ENCODE data around the gene RNF38.
A peak's percentile ranks its signal among the peaks of the same experiment; 100 is the strongest.

RNF38 gene

GRCh38 chr9:36407122-36407723 lies 7.2 kb upstream of the RNF38 start:
- DNase-seq (ENCODE audit: low read depth in 2 of 2), result peak; percentile 78 to 79
- peak; percentile 90 for TF ChIP-seq CTCF (IDR thresholded peaks at IDR 0.05; ENCODE audit: low read depth, low read length)
- no peak overlapping the region for H3K4me3 ChIP-seq (replicated peaks in 1 of 2; ENCODE audit: low read depth in 2 of 2, low read length in 2 of 2)

GRCh38 chr9:36402536-36402935 lies 2.5 kb upstream of the RNF38 start:
- no peak overlapping the region for H3K4me3 ChIP-seq (replicated peaks in 1 of 2; ENCODE audit: low read depth in 2 of 2, low read length in 2 of 2)
- no peak for TF ChIP-seq CTCF (IDR thresholded peaks at IDR 0.05; ENCODE audit: low read depth, low read length)
- DNase-seq (ENCODE audit: low read depth in 2 of 2), result no peak

- no peak overlapping the region for H3K4me3 ChIP-seq (replicated peaks in 1 of 2; ENCODE audit: low read depth in 2 of 2, low read length in 2 of 2)
- no peak for DNase-seq (ENCODE audit: low read depth in 2 of 2)
- TF ChIP-seq CTCF (IDR thresholded peaks at IDR 0.05; ENCODE audit: low read depth, low read length), result no peak
Measured at GRCh38 chr9:36401897-36402480, 1.9 kb upstream of the RNF38 start.

GRCh38 chr9:36401164-36401740 lies 1.2 kb upstream of the RNF38 start:
- H3K4me3 ChIP-seq (replicated peaks in 1 of 2; ENCODE audit: low read depth in 2 of 2, low read length in 2 of 2), result peak overlapping the region; percentile 67 to 82
- no peak for TF ChIP-seq CTCF (IDR thresholded peaks at IDR 0.05; ENCODE audit: low read depth, low read length)
- DNase-seq (ENCODE audit: low read depth in 2 of 2), result peak; percentile 80 to 82

GRCh38 chr9:36400332-36401163 lies 479 bp upstream of the RNF38 start:
- TF ChIP-seq CTCF (IDR thresholded peaks at IDR 0.05; ENCODE audit: low read depth, low read length), result no peak
- peak; percentile 83 to 86 for DNase-seq (ENCODE audit: low read depth in 2 of 2)

GRCh38 chr9:36398745-36399144 lies 1.3 kb downstream of the RNF38 start:
- no peak for TF ChIP-seq CTCF (IDR thresholded peaks at IDR 0.05; ENCODE audit: low read depth, low read length)
- no peak overlapping the region for H3K4me3 ChIP-seq (replicated peaks in 1 of 2; ENCODE audit: low read depth in 2 of 2, low read length in 2 of 2)
- DNase-seq (ENCODE audit: low read depth in 2 of 2), result peak; percentile 75 to 77

More at GRCh38 chr9:36400332-36401163, 479 bp upstream of the RNF38 start:
- H3K4me3 ChIP-seq (replicated peaks in 1 of 2; ENCODE audit: low read depth in 2 of 2, low read length in 2 of 2), result peak overlapping the region; percentile 82 to 88
